K562 (cell line): Measurements from ENCODE around the gene ACHE. TPM values are rescaled to one million over a fixed set of nuclear protein-coding genes. Genes with fewer than 3 reads are reported as not detected.

Experiments
- ATAC-seq: fragments of 200-7000 bp; cut with Tn5 transposase; 3 replicates; pipeline ENCODE4 v1.9.1; 2020; ENCODE audit warnings: moderate library complexity
- BruUV-seq: library from RNA; stranded (reverse); fragments of 400-500 nt; replicated peaks from 2 replicates; lab custom pipeline; 2021; lab: Mats Ljungman, UMichigan
- CTCF ChIA-PET: fragments of 300-600 bp; formaldehyde crosslinking; extraction: SDS; loops from one replicate; lab custom pipeline; 2021; ENCODE audit warnings: low intra/inter-chr PET ratio; lab: Yijun Ruan, JAX
- POLR2A ChIA-PET: fragments of 300-600, 350-650 bp; sonication (Branson Sonifier 250); formaldehyde crosslinking; extraction: SDS; loops from one replicate; lab custom pipeline; 2021; ENCODE audit warnings: antibody characterized with exemption, inconsistent platforms; lab: Yijun Ruan, JAX
- DNase-seq, 4 experiments: peaks; one replicate each; pipeline versions ENCODE4 v3.0.0 to v3.0.0-alpha.2; 2011 to 2018; ENCODE audit warnings: low spot score in 3 of 4, mixed read lengths in 3 of 4; ENCODE audit errors: extremely low read depth in 1 of 4
- FAIRE-seq: peaks from 2 replicates; lab custom pipeline; 2011; peaks lifted over from hg19 to GRCh38; lab: Jason Lieb, UNC
- H2AFZ ChIP-seq: 2 replicates; pipeline ENCODE4 v1.6.0; 2011; ENCODE audit warnings: low read depth, low read length, control low read depth, inconsistent platforms
- H3K27ac ChIP-seq: fragments of 200-600 bp; 3 replicates; pipeline ENCODE4 v1.8.0; 2011; ENCODE audit warnings: low read depth, mild to moderate bottlenecking, control low read depth, inconsistent platforms, low read length, moderate library complexity, mixed read lengths; ENCODE audit errors: extremely low read depth
- H3K27me3 ChIP-seq, 2 experiments: fragments of 300-600 bp in 1 of 2; 2 replicates in 1 of 2; 3 replicates in 1 of 2; pipeline versions ENCODE4 v1.6.0 to v1.8.0; 2011; ENCODE audit warnings: inconsistent platforms in 2 of 2, low read length in 2 of 2, mild to moderate bottlenecking in 1 of 2, mixed read lengths in 1 of 2, moderate library complexity in 1 of 2; ENCODE audit not compliant: control insufficient read depth in 2 of 2, insufficient read depth in 2 of 2
- H3K36me3 ChIP-seq: fragments of 300-600 bp; 3 replicates; pipeline ENCODE4 v1.8.0; 2011; ENCODE audit warnings: mild to moderate bottlenecking, low read length, inconsistent platforms; ENCODE audit not compliant: control insufficient read depth, insufficient read depth
- H3K4me1 ChIP-seq, 2 experiments: fragments of 200-600 bp in 1 of 2; replicated peaks in 1 of 2; 2 replicates in 1 of 2; 3 replicates in 1 of 2; pipeline versions ENCODE4 v1.5.1 to v1.8.0; 2011; ENCODE audit warnings: inconsistent platforms in 2 of 2, low read length in 2 of 2, mild to moderate bottlenecking in 1 of 2, mixed read lengths in 1 of 2, moderate library complexity in 1 of 2; ENCODE audit not compliant: control insufficient read depth in 2 of 2, insufficient read depth in 2 of 2
- H3K4me2 ChIP-seq: 2 replicates; pipeline ENCODE4 v1.6.1; 2011; ENCODE audit warnings: low read length, control low read depth, inconsistent platforms, mixed read lengths; ENCODE audit not compliant: insufficient read depth
- H3K4me3 ChIP-seq: fragments of 200-600 bp; sonication (generic), shearing (Covaris generic); 2 replicates; pipeline ENCODE4 v1.5.1; 2016; ENCODE audit warnings: control low read depth, inconsistent platforms
- H3K79me2 ChIP-seq: fragments of 200-600 bp; 3 replicates; pipeline ENCODE4 v1.8.0; 2011; ENCODE audit warnings: low read length, inconsistent platforms; ENCODE audit not compliant: control insufficient read depth, insufficient read depth
- H3K9ac ChIP-seq, 2 experiments: 2 replicates each; pipeline versions ENCODE4 v1.6.0 to v1.6.1; 2011; ENCODE audit warnings: low read depth in 2 of 2, low read length in 2 of 2, control low read depth in 1 of 2, inconsistent platforms in 1 of 2, mild to moderate bottlenecking in 1 of 2, mixed read lengths in 1 of 2; ENCODE audit not compliant: insufficient read depth in 1 of 2
- H3K9me1 ChIP-seq: one replicate; pipeline ENCODE4 v1.6.0; 2011; ENCODE audit warnings: inconsistent platforms, mild to moderate bottlenecking, low read length, moderate library complexity; ENCODE audit not compliant: control insufficient read depth, insufficient read depth
- H3K9me3 ChIP-seq: replicated peaks from 2 replicates; pipeline ENCODE4 v1.5.1; 2011; ENCODE audit warnings: low read depth, low read length, inconsistent platforms; ENCODE audit not compliant: control insufficient read depth, insufficient read depth
- H4K20me1 ChIP-seq: replicated peaks from 2 replicates; pipeline ENCODE4 v1.6.1; 2011; ENCODE audit warnings: low read length, inconsistent platforms, mixed read lengths; ENCODE audit not compliant: control insufficient read depth, insufficient read depth
- ATF6 ChIP-seq: sonication (generic); formaldehyde crosslinking; IDR thresholded peaks from 2 replicates; pipeline ENCODE4 v1.4.0; 2020; ENCODE audit warnings: mild to moderate bottlenecking, missing genetic modification reagents
- DACH1 ChIP-seq: fragments of 450-650 bp; IDR thresholded peaks from 2 replicates; pipeline ENCODE4 v1.6.1; 2018; ENCODE audit not compliant: partially characterized antibody
- E2F5 ChIP-seq: sonication (generic); formaldehyde crosslinking; IDR thresholded peaks from 2 replicates; pipeline ENCODE4 v1.8.0; 2022; ENCODE audit warnings: mild to moderate bottlenecking, missing genetic modification reagents
- IFI16 ChIP-seq: fragments of 250-450 bp; sonication (Bioruptor Pico); IDR thresholded peaks from 2 replicates; pipeline ENCODE4 v2.1.2; 2022; ENCODE audit warnings: mild to moderate bottlenecking, inconsistent platforms
- MEF2A ChIP-seq: IDR thresholded peaks from 2 replicates; pipeline ENCODE4 v1.6.1; 2011; ENCODE audit warnings: low read depth, mild to moderate bottlenecking, low read length, moderate library complexity; ENCODE audit not compliant: control insufficient read depth
- MEF2D ChIP-seq: conservative IDR thresholded peaks from 2 replicates; pipeline ENCODE4 v1.6.1; 2016; ENCODE audit warnings: low read depth, missing genetic modification characterization, missing compliant biosample characterization
- MITF ChIP-seq: IDR thresholded peaks from 2 replicates; pipeline ENCODE4 v1.6.1; 2014; ENCODE audit warnings: antibody characterized with exemption
- RBM17 ChIP-seq: fragments of 200-400 bp; formaldehyde crosslinking; IDR thresholded peaks from 2 replicates; pipeline ENCODE4 v1.6.1; 2017; ENCODE audit warnings: low read depth, mild to moderate bottlenecking, low read length, borderline replicate concordance
- SMARCA4 ChIP-seq: fragments of 450-650 bp; IDR thresholded peaks from 2 replicates; pipeline ENCODE4 v1.6.1; 2016
- SRF ChIP-seq, 2 experiments: fragments of 250-450, 450-650 bp in 1 of 2; sonication (Bioruptor Pico) in 1 of 2; sonication (generic) in 1 of 2; formaldehyde crosslinking; IDR thresholded peaks; 2 replicates each; pipeline versions ENCODE4 v1.5.0 to v1.5.1; 2020 to 2022; ENCODE audit warnings: mild to moderate bottlenecking in 1 of 2, missing genetic modification reagents in 1 of 2
- TSHZ1 ChIP-seq: fragments of 250-450 bp; sonication (Bioruptor Pico); IDR thresholded peaks from 2 replicates; pipeline ENCODE4 v1.4.0; 2020; ENCODE audit warnings: mild to moderate bottlenecking, moderate library complexity
- XRCC3 ChIP-seq: fragments of 450-650 bp; IDR thresholded peaks from 2 replicates; pipeline ENCODE4 v1.6.1; 2017; ENCODE audit warnings: mild to moderate bottlenecking, moderate library complexity
- WGBS: fragments of 100-300 bp; shearing (Covaris generic); methylation state at CpG from one replicate; pipeline ENCODE4 v1.1.6; 2016; ENCODE audit warnings: low coverage, mixed read lengths; ENCODE audit not compliant: insufficient coverage; ENCODE audit errors: missing lambda C conversion rate; 5-methylcytosine and 5-hydroxymethylcytosine counted together
- in situ Hi-C: fragments of 300-500 bp; cut with MboI; formaldehyde crosslinking; loops from 4 replicates; pipeline ENCODE4 v1.15.0; 2018; ENCODE audit warnings: inconsistent platforms, mixed read lengths
- intact Hi-C: fragments of 100-400 bp; cut with micrococcal nuclease; formaldehyde crosslinking; loops from 2 replicates; pipeline ENCODE4 v1.14.2; 2022
- polyA plus RNA-seq, 8 experiments: library from polyadenylated mRNA; depleted of rRNA in 4 of 8; stranded (reverse) in 5 of 8; unstranded in 3 of 8; fragments of >200 nt; fragmentation: Nextera tagmentation in 2 of 8; fragmentation: Illumina TruSeq in 1 of 8; extraction: Ambion mirVana in 2 of 8; extraction: Trizol in 1 of 8; gene quantifications; 2 replicates each; pipeline versions ENCODE4 v1.2.1 to v1.2.3, GENCODE V29; 2011 to 2014; ENCODE audit warnings: inconsistent platforms in 1 of 8, missing spikeins in 1 of 8
- total RNA-seq, 7 experiments: library from RNA; depleted of rRNA in 6 of 7; stranded (reverse); fragments of >200 nt in 6 of 7; fragmentation: Illumina TruSeq in 2 of 7; extraction: Trizol in 2 of 7; gene quantifications; 2 replicates each; pipeline versions ENCODE4 v1.2.1 to v1.2.3, GENCODE V29; 2011 to 2021; ENCODE audit warnings: low replicate concordance in 1 of 7

The ACHE gene
- total and polyA plus RNA-seq, 9 of the 15 experiments (the other 6 are each of a cell fraction or from before 2014, with no cell fraction given): 0.04 to 8.8 (median 1.9) TPM

- FAIRE-seq: no peak
- intact Hi-C loops: no loop called here
- Histone ChIP-seq H4K20me1 (no peaks in the 10 kb centered on the region), H3K27me3 (no peaks in the 10 kb centered on the region), H3K9me3 (no peaks in the 10 kb centered on the region), H3K9ac (no peak overlapping the region), H3K9me1 (no peaks in the 10 kb centered on the region), H3K27ac (no peak overlapping the region), H3K4me3 (no peak overlapping the region), H2AFZ (no peak overlapping the region), H3K36me3 (no peaks in the 10 kb centered on the region), H3K79me2 (no peaks in the 10 kb centered on the region), H3K4me2 (peak overlapping the region; percentile 1; the same call in 1 of the 2 replicates), H3K4me1 (peaks cover 17 to 21% of the 10 kb centered on the region in 2 experiments; a peak in 4 of 5 replicates)
- in situ Hi-C loops: loop anchor here (25.0 kb wide), 1 partner anchor 385 kb away; no protein-coding TSS in a partner anchor
- no peak for DNase-seq
- BruUV-seq: no TSS peak
- WGBS: 27% methylated on average over 5 of the region's 5 CpGs
- no peak for TF ChIP-seq SMARCA4
- TF ChIP-seq DACH1: peak; percentile 34
- no peak for TF ChIP-seq SRF (CRISPR knock-in tag; IDR thresholded peaks at IDR 0.05)
- TF ChIP-seq XRCC3: no peak
- TF ChIP-seq RBM17: no peak
- TF ChIP-seq TSHZ1 (CRISPR knock-in tag): no peak
- TF ChIP-seq ATF6: no peak
- TF ChIP-seq MITF: no peak
- 0 out of 2 replicates have a peak, but pooled peaks have one; percentile 27 for TF ChIP-seq MEF2D (tag)
- no peak for TF ChIP-seq IFI16
- peak; percentile 56; the same call in 1 of the 2 replicates for TF ChIP-seq MEF2A
- TF ChIP-seq E2F5 (CRISPR knock-in tag): no peak
- no peak for ATAC-seq
- CTCF ChIA-PET: interaction anchor here (0.7 kb wide), 1 partner anchor 294 kb away, joined by 5 read pairs; no protein-coding TSS in a partner anchor
- POLR2A ChIA-PET: interaction anchor here (0.5 to 0.7 kb wide), 2 partner anchors 13 to 70 kb away, joined by 3 read pairs; partner anchors contain the start of gene UFSP1
Observed at GRCh38 chr7:100901921-100902332, 6.2 kb upstream of the ACHE start.
